Spleen (tissue), 11 donors: ENCODE measurements around the gene SGSH. TPM values are rescaled to one million over a fixed set of nuclear protein-coding genes. Genes with fewer than 3 reads are reported as not detected.

Experiments
- DNase-seq: peaks from one replicate; pipeline ENCODE4 v3.0.0-alpha.2; 2020
- H3K27ac ChIP-seq, 8 donors: fragments of 200-600 bp; sonication (generic) in 7 of 8; 1 replicate in 4 of 8; 2 replicates in 4 of 8; pipeline versions ENCODE4 v1.5.0 to v1.8.0; 2016 to 2021; ENCODE audit warnings: inconsistent platforms in 4 of 8, mild to moderate bottlenecking in 4 of 8, moderate library complexity in 1 of 8
- H3K27me3 ChIP-seq, 7 donors: fragments of 200-600 bp; sonication (generic) in 6 of 7; replicated peaks in 1 of 7; 1 replicate in 4 of 7; 2 replicates in 3 of 7; pipeline versions ENCODE4 v1.5.0 to v1.8.0; 2016 to 2021; ENCODE audit warnings: inconsistent platforms in 3 of 7, mild to moderate bottlenecking in 1 of 7
- H3K36me3 ChIP-seq, 6 donors: fragments of 200-600 bp; sonication (generic) in 5 of 6; 1 replicate in 4 of 6; 2 replicates in 2 of 6; pipeline versions ENCODE4 v1.5.0 to v1.8.0; 2016 to 2021; ENCODE audit warnings: inconsistent platforms in 2 of 6
- H3K4me1 ChIP-seq, 6 donors: fragments of 200-600 bp; sonication (generic) in 5 of 6; 1 replicate in 3 of 6; 2 replicates in 3 of 6; pipeline versions ENCODE4 v1.5.0 to v1.8.0; 2016 to 2021; ENCODE audit warnings: inconsistent platforms in 3 of 6
- H3K4me3 ChIP-seq, 8 donors: fragments of 200-600 bp; sonication (generic) in 7 of 8; 1 replicate in 4 of 8; 2 replicates in 4 of 8; pipeline versions ENCODE4 v1.5.0 to v1.8.0; 2016 to 2021; ENCODE audit warnings: inconsistent platforms in 4 of 8, mild to moderate bottlenecking in 4 of 8, moderate library complexity in 2 of 8
- H3K9me3 ChIP-seq, 8 donors: fragments of 200-600 bp; sonication (generic) in 7 of 8; 1 replicate in 4 of 8; 2 replicates in 4 of 8; pipeline versions ENCODE4 v1.5.0 to v1.8.0; 2016 to 2021; ENCODE audit warnings: inconsistent platforms in 4 of 8
- POLR2A ChIP-seq, 3 donors: fragments of 450-650 bp; IDR thresholded peaks; one replicate each; pipeline ENCODE4 v1.5.1; 2017; ENCODE audit warnings: antibody characterized with exemption in 3 of 3, mild to moderate bottlenecking in 1 of 3
- POLR2AphosphoS5 ChIP-seq, 3 donors: sonication (generic); formaldehyde crosslinking; IDR thresholded peaks; one replicate each; pipeline ENCODE4 v1.5.1; 2017; ENCODE audit warnings: antibody characterized with exemption in 3 of 3
- WGBS, 5 donors: extraction: QIAGEN DNeasy Blood & Tissue Kit in 3 of 5; methylation state at CpG; one replicate each; pipeline versions ENCODE4 v1.1.5 to v1.1.7; 2013 to 2018; 5-methylcytosine and 5-hydroxymethylcytosine counted together
- intact Hi-C: fragments of 100-400 bp; cut with DNase I; formaldehyde crosslinking; loops from one replicate; pipeline ENCODE4 v1.15.0; 2023; ENCODE audit warnings: low total_unique reads
- polyA plus RNA-seq, 3 donors: library from polyadenylated mRNA; stranded (reverse); fragments of 200-250 nt; gene quantifications; one replicate each; pipeline ENCODE4 v1.2.1, GENCODE V29; 2013
- total RNA-seq, 7 donors: library from RNA; depleted of rRNA in 3 of 7; stranded (reverse); fragments of >200 nt in 3 of 7; fragmentation: NEBNext Ultra II Directional in 4 of 7; extraction: Animal tissue kit (Norgen Biotek cat#: 25700) in 4 of 7; gene quantifications; one replicate each; pipeline versions ENCODE4 v1.1.0 to v1.2.1, GENCODE V29; 2016 to 2021
- TF ChIP-seq, protein P1 (sequence below), 11 experiments: fragments of 200-600 bp in 7 of 11; fragments of 450-650 bp in 4 of 11; sonication (generic) in 4 of 11; IDR thresholded peaks in 8 of 11; conservative IDR thresholded peaks in 3 of 11; 1 replicate in 7 of 11; 2 replicates in 4 of 11; pipeline versions ENCODE4 v1.4.0 to v1.8.0; 2016 to 2021; ENCODE audit warnings: antibody characterized with exemption in 11 of 11, inconsistent platforms in 4 of 11, mild to moderate bottlenecking in 1 of 11
- donor health status: healthy with polysubstance abuse.
- donor health status: DM: no; HTN: no; CAD: no; lungs with moderate emphysema.
- donor health status: DM: no; HTN: no; CAD: no.
- donor health status: Bipolar disorder and iron deficiency.
- donor health status: healthy.
- donor health status: DM: no; HTN: no; CAD: no.
- donor health status: DM: yes; HTN: yes; CAD: no.

The SGSH gene
- total and polyA plus RNA-seq, 10 donors: 23.6 to 137 (median 90.3) TPM

DNA sequence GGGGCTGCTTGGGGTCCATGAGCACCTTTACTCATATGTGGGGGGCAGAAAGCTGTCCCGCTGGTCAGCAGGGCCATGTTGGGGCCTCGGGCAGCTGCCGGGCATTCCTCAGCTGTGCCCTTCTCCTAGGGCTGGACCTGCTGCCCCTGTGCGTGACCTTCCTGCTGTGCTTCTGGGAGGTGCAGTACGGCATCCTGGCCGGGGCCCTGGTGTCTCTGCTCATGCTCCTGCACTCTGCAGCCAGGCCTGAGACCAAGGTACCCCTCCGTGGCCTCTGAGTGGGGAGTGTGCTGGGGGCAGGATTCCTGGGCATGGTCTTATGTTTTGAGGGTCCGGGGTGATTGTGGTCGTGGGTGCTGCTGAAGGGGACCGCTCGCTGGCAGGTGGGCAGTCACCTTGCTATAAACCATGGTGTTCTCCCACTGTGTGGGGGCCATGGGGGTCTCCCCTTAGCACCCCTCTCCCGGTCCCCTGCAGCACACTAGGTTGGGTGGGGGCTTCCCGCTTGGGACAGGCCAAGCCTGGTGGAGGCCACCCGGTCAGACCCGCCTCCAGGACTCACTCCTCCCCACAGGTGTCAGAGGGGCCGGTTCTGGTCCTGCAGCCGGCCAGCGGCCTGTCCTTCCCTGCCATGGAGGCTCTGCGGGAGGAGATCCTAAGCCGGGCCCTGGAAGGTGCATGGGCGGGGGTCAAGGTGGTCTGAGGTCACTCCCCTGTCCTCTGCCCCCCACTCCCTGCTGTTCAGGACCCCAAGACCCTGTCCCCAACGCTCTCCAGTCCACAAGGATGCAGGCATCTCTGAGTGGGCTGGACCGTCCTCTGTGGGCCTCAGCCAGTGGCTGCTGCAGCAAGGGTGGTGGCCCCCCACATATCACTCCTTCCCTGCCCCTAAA is 28.1 kb upstream of the SGSH start:
- Histone ChIP-seq H3K27me3 (no peaks in the 10 kb centered on the region), H3K4me3 (no peak overlapping the region), H3K9me3 (no peaks in the 10 kb centered on the region), H3K27ac (no peak overlapping the region), H3K36me3 (peaks cover 2 to 86% (median 23%) of the 10 kb centered on the region in 6 donors), H3K4me1 (peaks cover 0 to 9% (median 7%) of the 10 kb centered on the region in 6 donors)
- TF ChIP-seq POLR2AphosphoS5 (IDR thresholded peaks at IDR 0.05) (no peak), POLR2A (IDR thresholded peaks at IDR 0.05) (no peak)
- TF ChIP-seq, protein P1, sequence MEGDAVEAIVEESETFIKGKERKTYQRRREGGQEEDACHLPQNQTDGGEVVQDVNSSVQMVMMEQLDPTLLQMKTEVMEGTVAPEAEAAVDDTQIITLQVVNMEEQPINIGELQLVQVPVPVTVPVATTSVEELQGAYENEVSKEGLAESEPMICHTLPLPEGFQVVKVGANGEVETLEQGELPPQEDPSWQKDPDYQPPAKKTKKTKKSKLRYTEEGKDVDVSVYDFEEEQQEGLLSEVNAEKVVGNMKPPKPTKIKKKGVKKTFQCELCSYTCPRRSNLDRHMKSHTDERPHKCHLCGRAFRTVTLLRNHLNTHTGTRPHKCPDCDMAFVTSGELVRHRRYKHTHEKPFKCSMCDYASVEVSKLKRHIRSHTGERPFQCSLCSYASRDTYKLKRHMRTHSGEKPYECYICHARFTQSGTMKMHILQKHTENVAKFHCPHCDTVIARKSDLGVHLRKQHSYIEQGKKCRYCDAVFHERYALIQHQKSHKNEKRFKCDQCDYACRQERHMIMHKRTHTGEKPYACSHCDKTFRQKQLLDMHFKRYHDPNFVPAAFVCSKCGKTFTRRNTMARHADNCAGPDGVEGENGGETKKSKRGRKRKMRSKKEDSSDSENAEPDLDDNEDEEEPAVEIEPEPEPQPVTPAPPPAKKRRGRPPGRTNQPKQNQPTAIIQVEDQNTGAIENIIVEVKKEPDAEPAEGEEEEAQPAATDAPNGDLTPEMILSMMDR (IDR thresholded peaks at IDR 0.05 in 8 of 11, conservative IDR thresholded peaks at IDR 0.05 in 3 of 11): no peak
- intact Hi-C loops: no loop called here
- peak; percentile 68 for DNase-seq
- 93 to 100% (median 94%) methylated on average over 2 to 23 of the region's 23 CpGs for whole genome bisulfite sequencing, 5 donors

DNA sequence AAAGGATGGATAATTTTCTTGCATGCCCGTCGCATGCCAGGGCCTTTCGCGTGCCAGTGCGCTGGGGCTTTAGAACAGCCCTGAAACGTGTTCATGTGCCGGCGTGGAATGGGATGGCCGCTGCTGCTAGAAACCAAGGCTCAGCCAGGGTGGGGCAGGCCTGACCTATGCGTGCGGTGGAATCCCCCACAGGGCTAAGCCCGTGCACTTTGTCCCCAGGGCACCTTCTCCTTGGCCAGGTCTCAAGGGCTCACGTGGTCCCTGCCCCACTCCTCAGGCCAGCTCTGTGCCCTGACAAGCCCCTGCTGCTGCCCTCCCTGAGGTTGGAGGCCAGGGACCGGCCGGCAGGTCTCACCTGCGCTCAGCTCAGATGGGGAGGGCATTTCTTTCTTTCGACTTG is 27.4 kb upstream of the SGSH start:
- H3K4me3 ChIP-seq: no peak overlapping the region
- no peaks in the 10 kb centered on the region for H3K27me3 ChIP-seq
- H3K27ac ChIP-seq: no peak overlapping the region
- TF ChIP-seq POLR2AphosphoS5 (IDR thresholded peaks at IDR 0.05) (no peak), POLR2A (IDR thresholded peaks at IDR 0.05) (no peak)
- TF ChIP-seq, protein P1 (IDR thresholded peaks at IDR 0.05 in 8 of 11, conservative IDR thresholded peaks at IDR 0.05 in 3 of 11): no peak
- intact Hi-C loops: no loop called here
- peaks cover 2 to 89% (median 23%) of the 10 kb centered on the region in 6 donors for H3K36me3 ChIP-seq
- WGBS, 5 donors: 95 to 98% (median 96%) methylated on average over 10 to 17 of the region's 17 CpGs
- peaks cover 0 to 2% (median under 1%) of the 10 kb centered on the region in 6 donors for H3K4me1 ChIP-seq
- DNase-seq: peak; percentile 67
- no peaks in the 10 kb centered on the region for H3K9me3 ChIP-seq

GRCh38 chr17:80246726-80247125 is 26.6 kb upstream of the SGSH start:
- 83 to 97% (median 91%) methylated on average over 7 to 8 of the region's 8 CpGs for WGBS, 5 donors
- no peaks in the 10 kb centered on the region for H3K27me3 ChIP-seq
- TF ChIP-seq POLR2AphosphoS5 (IDR thresholded peaks at IDR 0.05): no peak
- no peak for TF ChIP-seq POLR2A (IDR thresholded peaks at IDR 0.05)
- TF ChIP-seq, protein P1 (IDR thresholded peaks at IDR 0.05 in 8 of 11, conservative IDR thresholded peaks at IDR 0.05 in 3 of 11): no peak
- no peak overlapping the region for H3K27ac ChIP-seq
- no peaks in the 10 kb centered on the region for H3K9me3 ChIP-seq
- no peaks in the 10 kb centered on the region for H3K4me1 ChIP-seq
- no peak overlapping the region for H3K4me3 ChIP-seq
- H3K36me3 ChIP-seq: peaks cover 2 to 89% (median 31%) of the 10 kb centered on the region in 6 donors
- intact Hi-C loops: no loop called here
- peak; percentile 53 for DNase-seq

GRCh38 chr17:80246266-80246681 is 26.1 kb upstream of the SGSH start:
- Histone ChIP-seq H3K36me3 (peaks cover 2 to 89% (median 35%) of the 10 kb centered on the region in 6 donors), H3K27ac (no peak overlapping the region), H3K4me1 (no peaks in the 10 kb centered on the region), H3K27me3 (no peaks in the 10 kb centered on the region), H3K4me3 (no peak overlapping the region), H3K9me3 (no peaks in the 10 kb centered on the region)
- WGBS, 5 donors: 91 to 97% (median 93%) methylated on average over 14 to 19 of the region's 19 CpGs
- TF ChIP-seq POLR2A (IDR thresholded peaks at IDR 0.05): no peak
- TF ChIP-seq, protein P1 (IDR thresholded peaks at IDR 0.05 in 8 of 11, conservative IDR thresholded peaks at IDR 0.05 in 3 of 11): no peak
- no peak for TF ChIP-seq POLR2AphosphoS5 (IDR thresholded peaks at IDR 0.05)
- intact Hi-C loops: no loop called here
- peak; percentile 63 for DNase-seq
